KMS-11 (cell line): ENCODE measurements around the gene UGT3A2.

Experiments used
- H2AFZ ChIP-seq: fragments of 200-600 bp; sonication (generic); 2 replicates; pipeline ENCODE4 v1.6.1; 2016; ENCODE audit warnings: antibody characterized with exemption, mixed run types, low read depth
- H3K27ac ChIP-seq: fragments of 200-600 bp; sonication (generic); 2 replicates; pipeline ENCODE4 v1.6.1; 2016; ENCODE audit warnings: mild to moderate bottlenecking, mixed run types
- H3K27me3 ChIP-seq: fragments of 200-600 bp; sonication (generic); 2 replicates; pipeline ENCODE4 v1.6.1; 2017; ENCODE audit warnings: mild to moderate bottlenecking, low read depth, mixed run types, moderate library complexity; ENCODE audit not compliant: insufficient read depth
- H3K36me3 ChIP-seq: fragments of 200-600 bp; sonication (generic); 2 replicates; pipeline ENCODE4 v1.6.1; 2017; ENCODE audit warnings: mild to moderate bottlenecking, mixed run types; ENCODE audit not compliant: insufficient read depth
- H3K4me1 ChIP-seq: fragments of 200-600 bp; sonication (generic); 2 replicates; pipeline ENCODE4 v1.6.1; 2016; ENCODE audit warnings: mild to moderate bottlenecking, low read depth, mixed run types; ENCODE audit not compliant: poor library complexity, severe bottlenecking
- H3K4me2 ChIP-seq: fragments of 200-600 bp; sonication (generic); 2 replicates; pipeline ENCODE4 v1.7.0; 2016; ENCODE audit warnings: mild to moderate bottlenecking, mixed run types
- H3K4me3 ChIP-seq: fragments of 200-600 bp; sonication (generic); IDR thresholded peaks from 2 replicates; pipeline ENCODE4 v1.6.1; 2017; ENCODE audit warnings: low read depth, low read length, mixed read lengths; ENCODE audit not compliant: insufficient read depth
- H3K79me2 ChIP-seq: fragments of 200-600 bp; sonication (generic); 2 replicates; pipeline ENCODE4 v1.6.1; 2016; ENCODE audit warnings: low read depth, mixed run types; ENCODE audit not compliant: insufficient read depth
- H3K9ac ChIP-seq: fragments of 200-600 bp; sonication (generic); 2 replicates; pipeline ENCODE4 v1.6.1; 2016; ENCODE audit warnings: mild to moderate bottlenecking, mixed run types
- H4K20me1 ChIP-seq: fragments of 200-600 bp; sonication (generic); 2 replicates; pipeline ENCODE4 v1.6.1; 2016; ENCODE audit warnings: mild to moderate bottlenecking, mixed run types; ENCODE audit not compliant: insufficient read depth
- CTCF ChIP-seq: fragments of 200-600 bp; sonication (generic); conservative IDR thresholded peaks from 2 replicates; pipeline ENCODE4 v1.6.1; 2017; ENCODE audit warnings: low read depth, mild to moderate bottlenecking, antibody characterized with exemption, low read length, moderate library complexity, mixed read lengths

Gene UGT3A2

GRCh38 chr5:36066001-36066539 is 612 bp downstream of the UGT3A2 start:
- Histone ChIP-seq H3K4me1 (peaks cover 6% of the 10 kb centered on the region), H3K27ac (no peak overlapping the region), H3K36me3 (no peaks in the 10 kb centered on the region), H4K20me1 (no peaks in the 10 kb centered on the region), H3K9ac (no peak overlapping the region), H2AFZ (no peak overlapping the region), H3K79me2 (no peaks in the 10 kb centered on the region), H3K4me2 (no peak overlapping the region), H3K4me3 (no peak overlapping the region), H3K27me3 (no peaks in the 10 kb centered on the region)
- TF ChIP-seq CTCF = no peak

- H3K9ac ChIP-seq = no peak overlapping the region
- no peaks in the 10 kb centered on the region for H3K27me3 ChIP-seq
- no peak overlapping the region for H3K4me3 ChIP-seq
- H3K27ac ChIP-seq = no peak overlapping the region
- no peaks in the 10 kb centered on the region for H3K36me3 ChIP-seq
- no peaks in the 10 kb centered on the region for H4K20me1 ChIP-seq
- no peak overlapping the region for H3K4me2 ChIP-seq
- no peak overlapping the region for H2AFZ ChIP-seq
- no peaks in the 10 kb centered on the region for H3K79me2 ChIP-seq
- H3K4me1 ChIP-seq = no peaks in the 10 kb centered on the region
- TF ChIP-seq CTCF = peak; percentile 54
Observed at GRCh38 chr5:36060420-36060887, 6.2 kb downstream of the UGT3A2 start.

- Histone ChIP-seq H3K4me2 (no peak overlapping the region), H3K27me3 (no peaks in the 10 kb centered on the region), H3K36me3 (no peaks in the 10 kb centered on the region), H3K4me1 (no peaks in the 10 kb centered on the region), H2AFZ (no peak overlapping the region), H4K20me1 (no peaks in the 10 kb centered on the region), H3K27ac (no peak overlapping the region), H3K4me3 (no peak overlapping the region), H3K9ac (no peak overlapping the region), H3K79me2 (no peaks in the 10 kb centered on the region)
- TF ChIP-seq CTCF = no peak
Observed at GRCh38 chr5:36059571-36060419, 6.9 kb downstream of the UGT3A2 start.

DNA sequence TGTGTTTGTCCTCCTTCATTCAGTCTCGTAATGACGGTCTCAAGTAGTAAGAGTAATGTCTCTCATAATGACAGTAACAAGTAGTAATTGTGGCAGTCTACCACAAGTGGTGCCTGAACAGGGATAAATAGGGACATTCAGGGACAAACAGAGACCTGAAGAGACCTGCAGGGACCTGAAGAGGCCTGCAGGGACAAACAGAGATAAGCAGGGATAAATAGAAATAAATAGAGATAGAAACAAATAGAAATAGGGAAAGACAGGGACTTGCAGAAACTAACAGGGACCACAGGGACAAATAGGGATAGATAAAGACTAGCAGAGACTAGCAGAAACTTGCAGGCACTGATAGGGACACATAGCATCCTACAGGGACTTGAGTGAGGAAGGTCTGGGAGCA is 7.9 kb downstream of the UGT3A2 start:
- H3K27ac ChIP-seq = no peak overlapping the region
- no peak for TF ChIP-seq CTCF
- H3K4me1 ChIP-seq = no peaks in the 10 kb centered on the region
- no peaks in the 10 kb centered on the region for H4K20me1 ChIP-seq
- H3K4me2 ChIP-seq = no peak overlapping the region
- H3K27me3 ChIP-seq = no peaks in the 10 kb centered on the region
- H3K4me3 ChIP-seq = no peak overlapping the region
- H2AFZ ChIP-seq = no peak overlapping the region
- H3K79me2 ChIP-seq = no peaks in the 10 kb centered on the region
- H3K36me3 ChIP-seq = no peaks in the 10 kb centered on the region
- no peak overlapping the region for H3K9ac ChIP-seq
